ENCODE results near the gene HDAC1.

Gene HDAC1

DNA sequence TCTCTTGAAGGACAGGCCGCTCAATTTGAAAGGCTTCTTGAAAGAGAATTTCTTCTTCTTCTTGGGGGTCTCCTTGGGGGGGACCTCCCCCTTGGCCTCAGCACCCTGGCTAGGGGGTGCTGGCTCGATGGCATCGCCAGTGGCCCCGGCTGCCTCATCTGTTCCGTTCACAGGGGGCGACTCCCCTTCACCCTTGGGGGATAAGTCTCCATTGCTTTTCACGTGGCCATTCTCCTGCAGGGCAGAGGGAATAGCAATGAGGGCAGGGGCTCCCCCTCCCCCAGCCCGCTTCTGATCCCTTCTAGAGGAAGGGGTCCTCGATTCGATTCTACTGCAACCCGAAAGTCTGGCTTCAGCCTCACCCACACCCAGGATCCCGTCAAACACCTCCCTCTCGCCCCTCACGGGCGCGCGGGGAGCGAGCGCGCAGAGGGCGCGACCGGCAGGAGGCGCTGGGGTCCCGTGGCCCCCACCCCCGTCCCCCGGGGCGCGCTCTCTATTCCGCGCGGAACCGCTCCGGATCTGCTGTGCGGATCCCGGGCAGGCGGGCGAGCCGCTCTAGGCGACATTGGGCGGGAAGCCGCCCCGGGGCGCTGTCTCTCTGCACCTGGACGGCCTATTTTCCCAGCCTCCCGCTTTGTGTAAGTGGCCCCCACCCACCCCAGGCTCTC, 43.1 kb downstream of the HDAC1 start:
- ChIA-PET POLR2A (interaction anchor here (1.1 to 3.6 kb wide), 6 partner anchors 12 to 94 kb away, joined by 3 to 27 read pairs (median 10); partner anchors contain the start of genes FAM229A and TSSK3), CTCF (interaction anchor here (1.0 to 3.5 kb wide), 7 partner anchors 12 to 38 kb away, joined by 3 to 29 read pairs (median 16); no protein-coding TSS in a partner anchor)
- Histone ChIP-seq H3K27me3 (replicated peaks in 2 of 5; ENCODE audit: control insufficient read depth in 4 of 5, insufficient read depth in 5 of 5, low read length in 4 of 5) (peaks cover 0 to 3% (median 0%) of the 10 kb centered on the region in 5 experiments), H3K4me1 (ENCODE audit: control extremely low read depth in 1 of 4, control insufficient read depth in 4 of 4, insufficient read depth in 4 of 4, low read length in 3 of 4) (peaks cover 0 to 52% (median 50%) of the 10 kb centered on the region in 4 experiments), H3K36me3 (ENCODE audit: control insufficient read depth in 4 of 4, insufficient read depth in 4 of 4, low read length in 3 of 4) (peaks cover 9 to 40% (median 30%) of the 10 kb centered on the region in 4 experiments), H3K9me3 (ENCODE audit: control extremely low read depth in 1 of 5, control insufficient read depth in 4 of 5, insufficient read depth in 2 of 5, low read depth in 1 of 5, low read length in 4 of 5) (no peaks in the 10 kb centered on the region), H3K27ac (ENCODE audit: insufficient read depth in 1 of 2, low read depth in 1 of 2, low read length in 2 of 2, poor library complexity in 1 of 2, severe bottlenecking in 2 of 2) (peak overlapping the region in 1 of 2 experiments; percentile 20), H3K4me3 (ENCODE audit: control insufficient read depth in 1 of 7, extremely low read depth in 1 of 7, insufficient read depth in 4 of 7, low read depth in 2 of 7, low read length in 6 of 7) (peak overlapping the region; percentile 33 to 80 (median 66))
- WGBS (ENCODE audit: insufficient coverage), result 2% methylated on average over 31 of the region's 46 CpGs
- DNase-seq, result peak; percentile 56 to 73 (median 65)

DNA sequence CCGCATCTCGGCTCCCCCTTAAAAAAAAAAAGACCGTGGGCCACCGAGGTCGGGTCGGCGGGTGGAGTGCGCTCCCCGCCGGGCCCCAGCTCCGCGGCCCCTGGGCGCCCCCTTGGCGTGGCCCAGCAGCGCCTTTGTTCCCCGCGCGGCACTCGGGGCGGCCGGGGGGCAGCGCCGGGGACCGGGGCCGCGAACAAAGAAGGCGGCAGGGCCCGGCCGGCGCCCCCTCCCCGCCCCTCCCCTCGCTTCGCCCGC, 43.6 kb downstream of the HDAC1 start:
- peak overlapping the region in 1 of 2 experiments; percentile 20 for H3K27ac ChIP-seq (ENCODE audit: insufficient read depth in 1 of 2, low read depth in 1 of 2, low read length in 2 of 2, poor library complexity in 1 of 2, severe bottlenecking in 2 of 2)
- H3K4me1 ChIP-seq (ENCODE audit: control extremely low read depth in 1 of 4, control insufficient read depth in 4 of 4, insufficient read depth in 4 of 4, low read length in 3 of 4), result peaks cover 0 to 54% (median 51%) of the 10 kb centered on the region in 4 experiments
- 0% methylated on average over 26 of the region's 34 CpGs for WGBS (ENCODE audit: insufficient coverage)
- H3K9me3 ChIP-seq (ENCODE audit: control extremely low read depth in 1 of 5, control insufficient read depth in 4 of 5, insufficient read depth in 2 of 5, low read depth in 1 of 5, low read length in 4 of 5), result no peaks in the 10 kb centered on the region
- peaks cover 0 to 5% (median 0%) of the 10 kb centered on the region in 5 experiments for H3K27me3 ChIP-seq (replicated peaks in 2 of 5; ENCODE audit: control insufficient read depth in 4 of 5, insufficient read depth in 5 of 5, low read length in 4 of 5)
- DNase-seq, result no peak
- H3K36me3 ChIP-seq (ENCODE audit: control insufficient read depth in 4 of 4, insufficient read depth in 4 of 4, low read length in 3 of 4), result peaks cover 8 to 35% (median 28%) of the 10 kb centered on the region in 4 experiments
- H3K4me3 ChIP-seq (ENCODE audit: control insufficient read depth in 1 of 7, extremely low read depth in 1 of 7, insufficient read depth in 4 of 7, low read depth in 2 of 7, low read length in 6 of 7), result peak overlapping the region; percentile 33 to 80 (median 66)
- ChIA-PET CTCF (interaction anchor here (0.9 to 3.5 kb wide), 7 partner anchors 12 to 36 kb away, joined by 3 to 29 read pairs (median 5); no protein-coding TSS in a partner anchor), POLR2A (interaction anchor here (0.7 to 3.6 kb wide), 11 partner anchors 11 to 120 kb away, joined by 3 to 27 read pairs (median 7); partner anchors contain the start of genes BSDC1, FAM229A and TSSK3)

DNA sequence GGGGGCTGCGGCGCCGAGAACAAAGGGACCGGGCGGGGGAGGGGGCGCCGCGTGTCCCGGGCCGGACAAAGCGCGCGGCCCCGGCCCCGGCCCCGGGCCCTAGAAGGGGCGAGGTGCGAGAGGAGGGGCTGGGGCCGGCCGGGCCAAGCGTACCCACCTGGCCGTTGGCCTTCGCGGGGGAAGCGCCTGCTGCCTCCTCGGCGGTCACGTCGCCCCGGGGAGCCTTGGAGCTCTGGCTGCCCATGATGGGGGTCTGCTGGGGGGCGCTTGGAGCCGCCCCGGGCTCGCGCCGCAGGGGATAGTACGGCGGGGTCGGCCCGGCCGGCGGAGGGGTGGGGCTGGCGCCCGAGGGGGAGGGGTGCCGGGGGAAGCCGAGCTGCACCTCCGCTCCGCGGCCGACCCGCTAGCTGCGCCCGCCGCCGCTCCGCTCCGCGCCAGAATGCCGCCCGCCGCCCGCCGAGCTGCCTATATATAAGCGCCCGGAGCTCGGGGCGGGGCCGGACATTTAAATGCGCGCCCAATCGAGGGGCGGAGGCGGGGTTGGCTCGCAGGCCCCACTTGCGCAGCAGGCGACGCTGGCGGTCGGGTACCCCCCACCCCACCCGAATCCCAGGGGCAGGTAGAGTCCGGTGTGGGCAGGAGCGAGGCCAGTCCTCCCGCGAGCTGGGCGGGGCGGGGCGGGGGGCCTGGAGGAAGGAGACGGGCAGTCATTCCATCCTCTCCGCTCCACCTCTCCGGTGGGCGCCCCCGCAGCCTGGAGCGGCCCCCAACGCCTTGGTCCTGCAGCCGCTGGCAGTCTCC, 44.1 kb downstream of the HDAC1 start, which contains the start of gene MARCKSL1:
MARCKSL1 (minus strand) TSS at position 444 of the 801 bp plus-strand sequence; CDS start at position 244, 200 bp downstream.
- peaks cover 0 to 54% (median 51%) of the 10 kb centered on the region in 4 experiments for H3K4me1 ChIP-seq (ENCODE audit: control extremely low read depth in 1 of 4, control insufficient read depth in 4 of 4, insufficient read depth in 4 of 4, low read length in 3 of 4)
- H3K9me3 ChIP-seq (ENCODE audit: control extremely low read depth in 1 of 5, control insufficient read depth in 4 of 5, insufficient read depth in 2 of 5, low read depth in 1 of 5, low read length in 4 of 5), result no peaks in the 10 kb centered on the region
- peak within 1 kb of the TSS; percentile 33 to 80 (median 66) for H3K4me3 ChIP-seq (ENCODE audit: control insufficient read depth in 1 of 7, extremely low read depth in 1 of 7, insufficient read depth in 4 of 7, low read depth in 2 of 7, low read length in 6 of 7)
- DNase-seq, result peak; percentile 72 to 83 (median 79)
- ChIA-PET CTCF (interaction anchor here (0.6 to 3.5 kb wide), 9 partner anchors 11 to 120 kb away, joined by 3 to 29 read pairs (median 5); partner anchors contain the start of genes FAM229A and TSSK3), POLR2A (interaction anchor here (0.6 to 3.6 kb wide), 13 partner anchors 11 to 121 kb away, joined by 3 to 27 read pairs (median 5); partner anchors contain the start of genes BSDC1, FAM229A and TSSK3)
- H3K36me3 ChIP-seq (ENCODE audit: control insufficient read depth in 4 of 4, insufficient read depth in 4 of 4, low read length in 3 of 4), result peaks cover 8 to 30% (median 25%) of the 10 kb centered on the region in 4 experiments
- WGBS (ENCODE audit: insufficient coverage), result under 1% methylated on average over 56 of the region's 95 CpGs
- H3K27me3 ChIP-seq (replicated peaks in 2 of 5; ENCODE audit: control insufficient read depth in 4 of 5, insufficient read depth in 5 of 5, low read length in 4 of 5), result peaks cover 0 to 5% (median 0%) of the 10 kb centered on the region in 5 experiments
- peak within 1 kb of the TSS in 1 of 2 experiments; percentile 20 for H3K27ac ChIP-seq (ENCODE audit: insufficient read depth in 1 of 2, low read depth in 1 of 2, low read length in 2 of 2, poor library complexity in 1 of 2, severe bottlenecking in 2 of 2)

DNA sequence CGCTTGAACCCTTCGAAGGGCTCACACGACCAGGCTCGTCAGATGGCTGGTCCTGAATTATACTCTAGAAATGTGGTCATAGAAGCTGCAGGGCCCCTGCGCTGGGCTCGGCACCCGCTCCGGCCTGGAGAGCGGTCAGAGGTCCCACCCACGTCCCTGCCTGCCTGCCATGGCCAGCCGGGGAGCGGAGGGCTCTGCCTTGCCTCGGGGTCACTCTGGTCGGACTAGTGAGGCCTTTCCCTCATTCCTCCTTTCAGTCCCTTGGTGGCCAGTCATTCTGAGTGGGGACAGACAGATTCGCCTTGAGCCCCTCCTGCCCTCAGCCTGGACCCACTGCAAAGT, 44.7 kb downstream of the HDAC1 start:
- WGBS (ENCODE audit: insufficient coverage), result 37% methylated on average over 9 of the region's 15 CpGs
- ChIA-PET CTCF (interaction anchor here (0.9 to 3.5 kb wide), 9 partner anchors 10 to 121 kb away, joined by 4 to 29 read pairs (median 5); no protein-coding TSS in a partner anchor), POLR2A (interaction anchor here (0.6 to 3.6 kb wide), 13 partner anchors 8 to 121 kb away, joined by 3 to 27 read pairs (median 5); partner anchors contain the start of genes BSDC1, FAM229A and TSSK3)
- Histone ChIP-seq H3K9me3 (ENCODE audit: control extremely low read depth in 1 of 5, control insufficient read depth in 4 of 5, insufficient read depth in 2 of 5, low read depth in 1 of 5, low read length in 4 of 5) (no peaks in the 10 kb centered on the region), H3K4me1 (ENCODE audit: control extremely low read depth in 1 of 4, control insufficient read depth in 4 of 4, insufficient read depth in 4 of 4, low read length in 3 of 4) (peaks cover 0 to 54% (median 51%) of the 10 kb centered on the region in 4 experiments), H3K27ac (ENCODE audit: insufficient read depth in 1 of 2, low read depth in 1 of 2, low read length in 2 of 2, poor library complexity in 1 of 2, severe bottlenecking in 2 of 2) (no peak overlapping the region), H3K36me3 (ENCODE audit: control insufficient read depth in 4 of 4, insufficient read depth in 4 of 4, low read length in 3 of 4) (peaks cover 6 to 24% (median 20%) of the 10 kb centered on the region in 4 experiments), H3K4me3 (ENCODE audit: control insufficient read depth in 1 of 7, extremely low read depth in 1 of 7, insufficient read depth in 4 of 7, low read depth in 2 of 7, low read length in 6 of 7) (peak overlapping the region in 4 of 7 experiments; percentile 25 to 80 (median 53)), H3K27me3 (replicated peaks in 2 of 5; ENCODE audit: control insufficient read depth in 4 of 5, insufficient read depth in 5 of 5, low read length in 4 of 5) (peaks cover 0 to 7% (median 0%) of the 10 kb centered on the region in 5 experiments)
- DNase-seq, result no peak

DNA sequence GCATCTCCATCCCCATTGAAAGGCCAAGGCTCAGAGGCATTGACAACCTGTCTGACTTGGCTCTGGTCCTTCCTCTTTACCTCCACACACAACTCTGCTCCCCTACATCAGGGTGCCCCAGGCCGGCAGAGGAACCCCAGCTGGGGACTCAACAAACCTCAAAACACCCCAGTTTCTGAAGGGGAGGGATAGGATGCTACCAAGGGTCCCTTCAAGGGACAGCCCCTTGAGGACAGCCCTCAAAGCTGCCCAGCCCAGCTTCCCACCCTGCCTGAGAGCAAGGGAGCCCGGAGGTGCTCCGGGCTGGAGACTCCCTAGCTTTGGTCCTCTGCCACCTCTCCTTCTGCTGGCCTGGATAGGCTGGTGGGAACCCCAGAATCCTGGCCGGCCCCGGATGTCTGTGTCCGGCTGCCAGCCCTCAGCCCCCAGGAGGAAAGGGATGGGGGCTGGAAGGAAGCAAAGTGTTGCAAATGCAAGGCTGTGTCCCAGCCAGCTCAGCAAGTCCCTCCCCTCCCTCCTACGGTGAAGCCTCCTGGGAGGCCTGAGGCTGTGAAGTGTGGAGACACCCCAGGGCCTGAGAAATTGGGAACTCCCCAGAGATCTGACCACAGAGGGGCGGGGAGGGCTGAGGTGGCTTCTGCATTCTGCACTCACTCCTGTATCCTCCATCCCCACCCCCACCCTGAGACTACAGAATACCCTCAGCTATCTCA, 45.2 kb downstream of the HDAC1 start:
- peak overlapping the region in 2 of 7 experiments; percentile 8 to 80 for H3K4me3 ChIP-seq (ENCODE audit: control insufficient read depth in 1 of 7, extremely low read depth in 1 of 7, insufficient read depth in 4 of 7, low read depth in 2 of 7, low read length in 6 of 7)
- WGBS (ENCODE audit: insufficient coverage), result 100% methylated on average over 2 of the region's 8 CpGs
- no peaks in the 10 kb centered on the region for H3K9me3 ChIP-seq (ENCODE audit: control extremely low read depth in 1 of 5, control insufficient read depth in 4 of 5, insufficient read depth in 2 of 5, low read depth in 1 of 5, low read length in 4 of 5)
- ChIA-PET CTCF (interaction anchor here (1.3 to 3.5 kb wide), 9 partner anchors 10 to 122 kb away, joined by 4 to 29 read pairs (median 5); no protein-coding TSS in a partner anchor), POLR2A (interaction anchor here (0.6 to 3.6 kb wide), 10 partner anchors 9 to 96 kb away, joined by 3 to 27 read pairs (median 5); no protein-coding TSS in a partner anchor)
- H3K27me3 ChIP-seq (replicated peaks in 2 of 5; ENCODE audit: control insufficient read depth in 4 of 5, insufficient read depth in 5 of 5, low read length in 4 of 5), result peaks cover 0 to 7% (median 0%) of the 10 kb centered on the region in 5 experiments
- H3K36me3 ChIP-seq (ENCODE audit: control insufficient read depth in 4 of 4, insufficient read depth in 4 of 4, low read length in 3 of 4), result peaks cover 4 to 18% (median 14%) of the 10 kb centered on the region in 4 experiments
- no peak overlapping the region for H3K27ac ChIP-seq (ENCODE audit: insufficient read depth in 1 of 2, low read depth in 1 of 2, low read length in 2 of 2, poor library complexity in 1 of 2, severe bottlenecking in 2 of 2)
- peaks cover 0 to 54% (median 51%) of the 10 kb centered on the region in 4 experiments for H3K4me1 ChIP-seq (ENCODE audit: control extremely low read depth in 1 of 4, control insufficient read depth in 4 of 4, insufficient read depth in 4 of 4, low read length in 3 of 4)
- DNase-seq, result peak; percentile 78 to 96 (median 95)
